Kidney (tissue), 14 donors: ENCODE results near the gene SARNP. TPM values are rescaled to one million over a fixed set of nuclear protein-coding genes. Genes with fewer than 3 reads are reported as not detected.

Experiments
- DNase-seq, 5 donors: peaks; one replicate each; pipeline ENCODE4 v3.0.0-alpha.2; 2013 to 2020
- FAIRE-seq: peaks from 2 replicates; lab custom pipeline; 2012; peaks lifted over from hg19 to GRCh38; lab: Jason Lieb, UNC
- H3K27ac ChIP-seq, 2 donors: one replicate each; pipeline ENCODE4 v1.7.0; 2013; ENCODE audit warnings: low read depth in 2 of 2, low read length in 2 of 2, inconsistent platforms in 1 of 2
- H3K27me3 ChIP-seq: one replicate; pipeline ENCODE4 v1.7.1; 2013; ENCODE audit warnings: low read length, inconsistent platforms; ENCODE audit not compliant: control insufficient read depth, insufficient read depth
- H3K36me3 ChIP-seq, 3 donors: one replicate each; pipeline versions ENCODE4 v1.7.0 to v1.7.1; 2013; ENCODE audit warnings: low read length in 3 of 3, control low read depth in 1 of 3, inconsistent platforms in 1 of 3; ENCODE audit not compliant: insufficient read depth in 3 of 3, control insufficient read depth in 2 of 3
- H3K4me1 ChIP-seq, 3 donors: one replicate each; pipeline versions ENCODE4 v1.7.0 to v1.7.1; 2013; ENCODE audit warnings: low read length in 3 of 3, inconsistent platforms in 1 of 3, low read depth in 1 of 3; ENCODE audit not compliant: control insufficient read depth in 2 of 3, insufficient read depth in 2 of 3
- H3K4me3 ChIP-seq, 3 donors: one replicate each; pipeline versions ENCODE4 v1.7.0 to v1.8.1; 2013; ENCODE audit warnings: low read length in 3 of 3, control low read depth in 1 of 3, inconsistent platforms in 1 of 3
- H3K9ac ChIP-seq, 3 donors: one replicate each; pipeline versions ENCODE4 v1.7.0 to v1.7.1; 2013; ENCODE audit warnings: low read length in 3 of 3, control low read depth in 1 of 3, inconsistent platforms in 1 of 3
- H3K9me3 ChIP-seq, 3 donors: one replicate each; pipeline versions ENCODE4 v1.7.0 to v1.7.1; 2013; ENCODE audit warnings: low read length in 3 of 3, control low read depth in 1 of 3, inconsistent platforms in 1 of 3; ENCODE audit not compliant: control insufficient read depth in 2 of 3, insufficient read depth in 1 of 3
- intact Hi-C: fragments of 100-400 bp; cut with DNase I; formaldehyde crosslinking; loops from one replicate; pipeline ENCODE4 v1.11.1; 2022
- polyA plus RNA-seq: library from polyadenylated mRNA; stranded (reverse); fragments of 350-450 nt; fragmentation: Illumina TruSeq; extraction: RNeasy Lipid Tissue Mini Kit (QIAGEN cat#74804); gene quantifications from one replicate; pipeline ENCODE4 v1.2.3, GENCODE V29; 2014; ENCODE audit warnings: low read depth, low replicate concordance; ENCODE audit not compliant: insufficient read depth
- total RNA-seq: library from RNA; stranded (reverse); fragmentation: NEBNext Ultra II Directional; extraction: Animal tissue kit (Norgen Biotek cat#: 25700); gene quantifications from one replicate; pipeline ENCODE4 v1.2.1, GENCODE V29; 2021
- TF ChIP-seq, protein P1 (sequence below): IDR thresholded peaks from 3 replicates; pipeline ENCODE4 v1.5.1; 2012; ENCODE audit warnings: mild to moderate bottlenecking, moderate library complexity, borderline replicate concordance; ENCODE audit not compliant: insufficient read depth; ENCODE audit errors: extremely low read depth
- donor health status: control.
- donor health status: control.
- donor health status: control.
- donor health status: control.
- donor health status: control.
- donor health status: DM: yes; HTN: yes; CAD: no.
- donor health status: Normal renal cell carcinoma (clear cell type).

SARNP gene
- total and polyA plus RNA-seq, 2 donors from 2014 or later: 51.1 to 109 TPM

DNA sequence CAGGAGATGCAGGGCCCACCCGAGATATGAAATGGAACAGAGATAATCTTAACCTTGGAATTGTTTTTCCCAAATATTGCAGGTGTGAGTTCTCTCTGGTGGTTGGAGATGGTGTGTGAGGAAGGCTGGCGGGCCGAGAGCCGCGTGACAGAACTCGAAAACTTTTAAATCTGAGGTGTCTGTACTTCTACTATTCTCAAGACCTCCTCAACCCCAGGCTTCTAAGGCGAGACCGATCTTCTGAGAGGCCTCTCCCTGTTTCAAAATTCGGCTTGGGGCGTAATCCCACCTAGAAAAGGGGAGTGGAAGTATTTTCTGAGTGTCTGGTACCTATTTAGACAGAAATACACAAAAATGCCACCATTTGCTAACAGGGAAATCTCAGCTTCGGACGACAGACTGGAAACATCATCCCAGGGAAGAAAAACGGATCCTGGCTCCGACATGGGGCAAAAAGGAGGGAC is 611 bp downstream of the SARNP start:
- H3K27me3 ChIP-seq: no peaks in the 10 kb centered on the region
- FAIRE-seq: no peak
- DNase-seq: peak in 2 of 5 donors; percentile 48 to 71
- H3K4me1 ChIP-seq: peaks cover 0 to 14% (median 7%) of the 10 kb centered on the region in 3 donors
- TF ChIP-seq, protein P1, sequence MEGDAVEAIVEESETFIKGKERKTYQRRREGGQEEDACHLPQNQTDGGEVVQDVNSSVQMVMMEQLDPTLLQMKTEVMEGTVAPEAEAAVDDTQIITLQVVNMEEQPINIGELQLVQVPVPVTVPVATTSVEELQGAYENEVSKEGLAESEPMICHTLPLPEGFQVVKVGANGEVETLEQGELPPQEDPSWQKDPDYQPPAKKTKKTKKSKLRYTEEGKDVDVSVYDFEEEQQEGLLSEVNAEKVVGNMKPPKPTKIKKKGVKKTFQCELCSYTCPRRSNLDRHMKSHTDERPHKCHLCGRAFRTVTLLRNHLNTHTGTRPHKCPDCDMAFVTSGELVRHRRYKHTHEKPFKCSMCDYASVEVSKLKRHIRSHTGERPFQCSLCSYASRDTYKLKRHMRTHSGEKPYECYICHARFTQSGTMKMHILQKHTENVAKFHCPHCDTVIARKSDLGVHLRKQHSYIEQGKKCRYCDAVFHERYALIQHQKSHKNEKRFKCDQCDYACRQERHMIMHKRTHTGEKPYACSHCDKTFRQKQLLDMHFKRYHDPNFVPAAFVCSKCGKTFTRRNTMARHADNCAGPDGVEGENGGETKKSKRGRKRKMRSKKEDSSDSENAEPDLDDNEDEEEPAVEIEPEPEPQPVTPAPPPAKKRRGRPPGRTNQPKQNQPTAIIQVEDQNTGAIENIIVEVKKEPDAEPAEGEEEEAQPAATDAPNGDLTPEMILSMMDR: no peak
- peaks cover 3 to 21% (median 5%) of the 10 kb centered on the region in 3 donors for H3K36me3 ChIP-seq
- H3K27ac ChIP-seq: peak overlapping the region; percentile 74 to 77
- intact Hi-C loops: no loop called here
- H3K9me3 ChIP-seq: no peaks in the 10 kb centered on the region
- H3K4me3 ChIP-seq: peak overlapping the region; percentile 100
- peak overlapping the region; percentile 89 to 100 (median 99) for H3K9ac ChIP-seq

DNA sequence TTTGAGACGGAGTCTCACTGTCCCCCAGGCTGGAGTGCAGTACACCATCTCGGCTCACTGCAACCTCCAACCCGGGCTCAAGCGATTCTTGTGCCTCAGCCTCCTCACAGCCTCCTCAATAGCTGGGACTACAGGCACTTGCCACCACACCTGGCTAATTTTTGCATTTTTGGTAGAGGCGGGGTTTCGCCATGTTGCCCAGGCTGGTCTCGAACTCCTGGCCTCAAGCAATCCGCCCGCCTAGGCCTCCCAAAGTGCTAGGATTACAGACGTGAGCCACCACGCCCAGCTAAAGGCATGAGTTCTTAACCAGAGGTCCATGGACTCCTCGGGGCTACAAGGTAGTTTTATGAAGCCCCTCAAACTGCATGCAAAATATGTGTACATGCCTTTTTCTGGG is 2.1 kb downstream of the SARNP start:
- TF ChIP-seq, protein P1: no peak
- FAIRE-seq (no peak), DNase-seq (no peak)
- Histone ChIP-seq H3K9me3 (no peaks in the 10 kb centered on the region), H3K27ac (no peak overlapping the region), H3K27me3 (no peaks in the 10 kb centered on the region), H3K4me3 (peak overlapping the region in 1 of 3 donors; percentile 40), H3K36me3 (peaks cover 0 to 9% (median 3%) of the 10 kb centered on the region in 3 donors), H3K9ac (no peak overlapping the region), H3K4me1 (peaks cover 0 to 14% (median 8%) of the 10 kb centered on the region in 3 donors)
- intact Hi-C loops: no loop called here

DNA sequence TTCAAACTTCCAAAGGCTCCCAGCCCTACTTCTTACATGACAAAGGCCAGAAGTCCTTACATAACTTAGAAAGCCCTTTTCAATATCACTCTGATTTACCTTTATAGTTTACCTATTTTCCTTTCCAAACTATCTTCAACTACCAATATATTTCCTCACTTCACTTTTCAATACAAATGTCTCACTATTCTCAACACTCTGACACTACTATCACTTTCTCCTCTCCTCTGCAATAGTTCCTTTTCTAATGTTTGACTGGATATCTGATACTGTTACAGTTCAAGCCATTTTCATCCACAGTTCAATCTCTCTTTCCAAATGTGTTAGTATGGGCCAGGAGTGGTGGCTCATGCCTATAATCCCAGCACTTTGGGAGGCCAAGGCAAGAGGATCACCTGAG is 3.3 kb downstream of the SARNP start:
- intact Hi-C loops: no loop called here

More for the DNA sequence above, 3.3 kb downstream of the SARNP start:
- Histone ChIP-seq H3K36me3 (peaks cover 0 to 1% (median under 1%) of the 10 kb centered on the region in 3 donors), H3K9ac (no peak overlapping the region), H3K9me3 (no peaks in the 10 kb centered on the region), H3K27me3 (no peaks in the 10 kb centered on the region), H3K4me1 (peaks cover 0 to 14% (median 8%) of the 10 kb centered on the region in 3 donors), H3K4me3 (no peak overlapping the region), H3K27ac (no peak overlapping the region)
- DNase-seq (no peak), FAIRE-seq (no peak)
- TF ChIP-seq, protein P1: no peak
